Erythroblast (primary cell): Measurements from ENCODE around the gene CADPS2.

Experiments
- GATA1 ChIP-seq: IDR thresholded peaks from 2 replicates; pipeline ENCODE4 v1.6.1; 2011; ENCODE audit warnings: low read depth, mild to moderate bottlenecking, control low read depth, low read length, moderate library complexity
- POLR2A ChIP-seq: IDR thresholded peaks from 2 replicates; pipeline ENCODE4 v1.6.1; 2011; ENCODE audit warnings: mild to moderate bottlenecking, low read length

- TF ChIP-seq POLR2A (no peak), GATA1 (no peak)
Measured at GRCh38 chr7:122706836-122707235, 179.4 kb downstream of the CADPS2 start.
